ENCODE results near the gene TAOK1. TPM values are rescaled to one million over a fixed set of nuclear protein-coding genes. Genes with fewer than 3 reads are reported as not detected.
A peak's percentile ranks its signal among the peaks of the same experiment; 100 is the strongest.

The TAOK1 gene
- total RNA-seq, 1 donor from 2014 or later = 100 TPM

DNA sequence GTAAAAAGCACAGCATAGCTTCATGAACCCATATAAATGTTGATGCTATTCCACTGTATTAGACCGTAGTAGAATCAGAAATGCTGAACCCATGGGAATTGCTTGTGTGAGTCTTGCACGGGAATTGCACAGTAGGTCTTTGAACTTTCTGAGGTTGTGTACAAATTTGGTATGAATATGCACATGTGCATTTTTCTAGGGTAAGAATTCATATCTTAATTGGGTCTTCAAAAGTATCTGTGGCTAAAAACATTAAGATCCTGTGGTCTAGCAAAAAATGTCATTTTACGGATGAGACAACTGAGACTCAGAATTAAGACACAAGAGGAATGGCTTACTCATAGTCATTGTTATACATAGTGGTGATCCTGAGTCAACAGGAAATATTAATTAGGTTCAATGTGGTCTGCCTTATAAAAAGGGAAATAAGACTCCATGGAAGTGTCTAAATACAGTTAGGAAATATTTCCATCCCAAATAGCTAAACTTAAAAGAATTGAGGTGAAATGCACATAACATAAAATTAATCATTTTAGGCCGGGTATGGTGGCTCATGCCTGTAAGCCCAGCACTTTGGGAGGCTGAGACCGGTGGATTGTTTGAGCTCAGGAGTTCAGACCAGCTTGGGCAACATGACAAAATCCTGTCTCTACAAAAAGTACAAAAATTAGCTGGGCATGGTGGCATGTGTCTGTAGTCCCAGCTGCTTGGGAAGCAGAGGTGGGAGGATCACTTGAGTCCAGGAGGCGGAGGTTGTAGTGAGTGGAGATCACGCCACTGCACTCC, 22.8 kb downstream of the TAOK1 start:
- peak overlapping the region; percentile 6 for H3K9ac ChIP-seq (ENCODE audit: low read length)
- DNase-seq (ENCODE audit: low read depth) (peak; percentile 90), FAIRE-seq (peak; percentile 9)
- no peaks in the 10 kb centered on the region for H3K9me3 ChIP-seq (ENCODE audit: insufficient read depth, low read depth, low read length)
- H3K36me3 ChIP-seq (ENCODE audit: insufficient read depth, low read length) = no peaks in the 10 kb centered on the region
- peaks cover 16% of the 10 kb centered on the region for H3K4me1 ChIP-seq (ENCODE audit: insufficient read depth, low read length)
- peak overlapping the region; percentile 60 for H3K27ac Mint-ChIP-seq (ENCODE audit: unreplicated experiment)
- no peak overlapping the region for H3K4me3 Mint-ChIP-seq (ENCODE audit: unreplicated experiment)
- no peak overlapping the region for H2AFZ ChIP-seq (ENCODE audit: low read depth, low read length)
- H3K4me1 Mint-ChIP-seq (ENCODE audit: low read depth, unreplicated experiment) = peaks cover 14% of the 10 kb centered on the region
- H4K20me1 ChIP-seq (ENCODE audit: insufficient read depth, low read length) = peaks cover 90% of the 10 kb centered on the region
- peaks cover 8% of the 10 kb centered on the region for H3K36me3 Mint-ChIP-seq (ENCODE audit: low read depth, unreplicated experiment)
- H3K9me3 Mint-ChIP-seq (ENCODE audit: unreplicated experiment) = peaks cover 2% of the 10 kb centered on the region
- H3K27ac ChIP-seq (ENCODE audit: low read depth, low read length) = peak overlapping the region; percentile 31
- H3K27me3 Mint-ChIP-seq (ENCODE audit: low read depth, unreplicated experiment) = no peaks in the 10 kb centered on the region
- peak overlapping the region; percentile 68 for H3K4me2 ChIP-seq (ENCODE audit: low read length)
- no peak overlapping the region for H3K4me3 ChIP-seq (ENCODE audit: insufficient read depth, low read depth, low read length)
- TF ChIP-seq EZH2 (IDR thresholded peaks at IDR 0.05; ENCODE audit: insufficient read depth, low read length) = no peak
- H3K79me2 ChIP-seq (ENCODE audit: insufficient read depth, low read length) = peaks cover 94% of the 10 kb centered on the region
- no peaks in the 10 kb centered on the region for H3K27me3 ChIP-seq (ENCODE audit: insufficient read depth, low read length)

DNA sequence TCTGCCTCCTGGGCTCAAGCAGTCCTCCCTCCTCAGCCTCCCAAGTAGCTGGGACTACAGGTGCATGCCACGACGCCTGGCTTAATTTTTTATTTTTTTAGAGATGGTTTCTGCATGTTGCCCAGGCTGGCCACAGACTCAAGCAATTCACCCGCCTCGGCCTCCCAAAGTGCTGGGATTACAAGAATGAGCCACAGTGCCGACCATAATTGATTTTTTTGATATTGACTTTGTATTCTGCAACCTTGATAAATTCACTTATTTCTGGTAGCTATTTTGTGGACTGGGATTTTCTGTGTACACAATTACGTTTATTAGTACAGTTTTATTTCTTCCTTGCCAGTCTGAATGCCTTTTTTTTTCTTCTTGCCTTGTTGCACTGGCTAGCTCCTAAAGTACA, 30.0 kb downstream of the TAOK1 start:
- Mint-ChIP-seq H3K4me3 (ENCODE audit: unreplicated experiment) (no peak overlapping the region), H3K4me1 (ENCODE audit: low read depth, unreplicated experiment) (no peaks in the 10 kb centered on the region), H3K9me3 (ENCODE audit: unreplicated experiment) (no peaks in the 10 kb centered on the region), H3K27ac (ENCODE audit: unreplicated experiment) (no peak overlapping the region), H3K36me3 (ENCODE audit: low read depth, unreplicated experiment) (peaks cover 2% of the 10 kb centered on the region), H3K27me3 (ENCODE audit: low read depth, unreplicated experiment) (no peaks in the 10 kb centered on the region)
- DNase-seq (ENCODE audit: low read depth) (no peak), FAIRE-seq (no peak)
- Histone ChIP-seq H3K4me2 (ENCODE audit: low read length) (no peak overlapping the region), H3K27ac (ENCODE audit: low read depth, low read length) (no peak overlapping the region), H2AFZ (ENCODE audit: low read depth, low read length) (no peak overlapping the region), H3K36me3 (ENCODE audit: insufficient read depth, low read length) (no peaks in the 10 kb centered on the region), H4K20me1 (ENCODE audit: insufficient read depth, low read length) (peaks cover 87% of the 10 kb centered on the region), H3K4me1 (ENCODE audit: insufficient read depth, low read length) (no peaks in the 10 kb centered on the region), H3K79me2 (ENCODE audit: insufficient read depth, low read length) (peaks cover 97% of the 10 kb centered on the region), H3K27me3 (ENCODE audit: insufficient read depth, low read length) (no peaks in the 10 kb centered on the region), H3K9me3 (ENCODE audit: insufficient read depth, low read depth, low read length) (no peaks in the 10 kb centered on the region), H3K4me3 (ENCODE audit: insufficient read depth, low read depth, low read length) (no peak overlapping the region), H3K9ac (ENCODE audit: low read length) (no peak overlapping the region)
- TF ChIP-seq, protein P1, sequence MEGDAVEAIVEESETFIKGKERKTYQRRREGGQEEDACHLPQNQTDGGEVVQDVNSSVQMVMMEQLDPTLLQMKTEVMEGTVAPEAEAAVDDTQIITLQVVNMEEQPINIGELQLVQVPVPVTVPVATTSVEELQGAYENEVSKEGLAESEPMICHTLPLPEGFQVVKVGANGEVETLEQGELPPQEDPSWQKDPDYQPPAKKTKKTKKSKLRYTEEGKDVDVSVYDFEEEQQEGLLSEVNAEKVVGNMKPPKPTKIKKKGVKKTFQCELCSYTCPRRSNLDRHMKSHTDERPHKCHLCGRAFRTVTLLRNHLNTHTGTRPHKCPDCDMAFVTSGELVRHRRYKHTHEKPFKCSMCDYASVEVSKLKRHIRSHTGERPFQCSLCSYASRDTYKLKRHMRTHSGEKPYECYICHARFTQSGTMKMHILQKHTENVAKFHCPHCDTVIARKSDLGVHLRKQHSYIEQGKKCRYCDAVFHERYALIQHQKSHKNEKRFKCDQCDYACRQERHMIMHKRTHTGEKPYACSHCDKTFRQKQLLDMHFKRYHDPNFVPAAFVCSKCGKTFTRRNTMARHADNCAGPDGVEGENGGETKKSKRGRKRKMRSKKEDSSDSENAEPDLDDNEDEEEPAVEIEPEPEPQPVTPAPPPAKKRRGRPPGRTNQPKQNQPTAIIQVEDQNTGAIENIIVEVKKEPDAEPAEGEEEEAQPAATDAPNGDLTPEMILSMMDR (IDR thresholded peaks at IDR 0.05; ENCODE audit: insufficient read depth, low read depth, low read length) = no peak
- TF ChIP-seq EZH2 (IDR thresholded peaks at IDR 0.05; ENCODE audit: insufficient read depth, low read length) = no peak

DNA sequence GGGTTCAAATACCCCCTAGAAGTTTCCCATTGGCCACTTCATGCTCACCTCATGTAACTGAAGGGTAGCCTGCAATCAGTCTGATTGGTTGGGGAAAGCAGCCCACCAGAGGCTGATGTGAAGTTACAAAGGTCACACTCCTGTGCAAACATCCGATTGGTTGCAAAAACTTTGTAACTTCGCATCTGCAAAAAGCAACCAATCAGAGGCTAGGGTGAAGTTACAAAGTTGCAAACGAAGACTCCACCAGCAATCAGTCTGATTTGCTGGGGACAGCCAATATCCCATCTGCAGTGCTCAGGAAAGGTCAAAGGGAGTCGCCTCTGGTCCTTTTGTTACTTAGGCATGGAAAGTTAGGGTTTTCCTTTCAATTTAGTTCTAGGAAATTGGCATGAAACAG, 40.1 kb downstream of the TAOK1 start:
- no peak overlapping the region for H3K4me3 ChIP-seq (ENCODE audit: insufficient read depth, low read depth, low read length)
- H4K20me1 ChIP-seq (ENCODE audit: insufficient read depth, low read length) = peaks cover 87% of the 10 kb centered on the region
- DNase-seq (ENCODE audit: low read depth) = no peak
- H3K4me2 ChIP-seq (ENCODE audit: low read length) = no peak overlapping the region
- no peaks in the 10 kb centered on the region for H3K27me3 ChIP-seq (ENCODE audit: insufficient read depth, low read length)
- H3K27ac Mint-ChIP-seq (ENCODE audit: unreplicated experiment) = no peak overlapping the region
- no peaks in the 10 kb centered on the region for H3K27me3 Mint-ChIP-seq (ENCODE audit: low read depth, unreplicated experiment)
- peaks cover 9% of the 10 kb centered on the region for H3K36me3 Mint-ChIP-seq (ENCODE audit: low read depth, unreplicated experiment)
- H3K36me3 ChIP-seq (ENCODE audit: insufficient read depth, low read length) = no peaks in the 10 kb centered on the region
- H3K4me1 Mint-ChIP-seq (ENCODE audit: low read depth, unreplicated experiment) = peaks cover 11% of the 10 kb centered on the region
- FAIRE-seq = no peak
- H2AFZ ChIP-seq (ENCODE audit: low read depth, low read length) = no peak overlapping the region
- H3K9me3 Mint-ChIP-seq (ENCODE audit: unreplicated experiment) = no peaks in the 10 kb centered on the region
- TF ChIP-seq, protein P1 (IDR thresholded peaks at IDR 0.05; ENCODE audit: insufficient read depth, low read depth, low read length) = no peak
- no peak for TF ChIP-seq EZH2 (IDR thresholded peaks at IDR 0.05; ENCODE audit: insufficient read depth, low read length)
- H3K27ac ChIP-seq (ENCODE audit: low read depth, low read length) = no peak overlapping the region
- no peak overlapping the region for H3K4me3 Mint-ChIP-seq (ENCODE audit: unreplicated experiment)
- no peak overlapping the region for H3K9ac ChIP-seq (ENCODE audit: low read length)
- H3K9me3 ChIP-seq (ENCODE audit: insufficient read depth, low read depth, low read length) = no peaks in the 10 kb centered on the region
- no peaks in the 10 kb centered on the region for H3K4me1 ChIP-seq (ENCODE audit: insufficient read depth, low read length)
- H3K79me2 ChIP-seq (ENCODE audit: insufficient read depth, low read length) = peaks cover 95% of the 10 kb centered on the region

Measured in astrocyte (in vitro differentiated cells and primary cell).